ENCODE results near the gene FSTL5.
"Not testable (repeated sequence)": the region's sequence is repeated elsewhere in the genome, so short reads cannot be mapped to it uniquely, and the experiment has no call there.

The FSTL5 gene

DNA sequence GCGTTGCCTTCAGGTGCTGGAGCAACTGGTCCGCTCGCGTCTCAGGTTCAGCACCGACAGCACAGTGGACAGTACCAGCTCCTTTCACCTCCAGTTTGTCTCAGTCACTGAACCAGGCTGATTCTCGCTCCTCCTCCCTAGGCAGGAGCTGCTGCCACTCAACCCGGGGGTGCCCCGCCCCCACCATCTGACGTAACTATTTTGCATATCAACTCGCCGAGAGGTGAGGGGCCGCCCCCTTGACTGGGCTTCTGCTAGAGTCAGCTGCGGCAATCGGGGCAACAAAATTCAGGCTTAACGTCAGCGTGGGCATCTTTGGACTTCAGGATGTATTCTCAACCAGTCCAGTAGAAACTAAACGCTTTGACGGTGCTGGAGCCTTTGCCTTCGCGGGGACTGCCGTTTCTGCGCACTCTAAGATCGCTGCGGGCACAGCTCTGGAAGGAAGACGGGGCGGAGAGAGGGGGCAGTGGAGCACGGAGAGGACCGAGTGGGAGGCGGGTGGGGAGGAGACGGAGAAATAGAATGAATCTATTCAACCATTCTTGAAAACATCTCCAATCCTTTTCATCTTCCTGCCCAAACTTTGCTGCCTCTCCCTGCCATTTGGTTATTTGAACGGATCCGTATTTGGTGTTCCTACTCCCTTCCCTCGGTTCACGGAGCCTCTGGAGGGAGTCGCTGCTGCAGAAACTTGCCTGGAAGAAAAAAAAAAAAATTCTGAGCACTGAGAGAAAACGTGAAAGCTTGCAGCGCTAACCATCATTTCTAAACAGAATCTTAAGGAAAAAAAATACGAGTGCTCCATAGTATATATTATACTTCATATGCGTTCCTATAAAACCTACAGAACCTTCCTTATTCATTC is at the start of gene FSTL5:
Gene FSTL5, minus strand, starts transcription at position 109 of the 868 bp plus-strand sequence. CDS start 52,604 bp downstream, outside the sequence.
- DNase-seq = peak; percentile 52
- peak; percentile 66 for ATAC-seq

DNA sequence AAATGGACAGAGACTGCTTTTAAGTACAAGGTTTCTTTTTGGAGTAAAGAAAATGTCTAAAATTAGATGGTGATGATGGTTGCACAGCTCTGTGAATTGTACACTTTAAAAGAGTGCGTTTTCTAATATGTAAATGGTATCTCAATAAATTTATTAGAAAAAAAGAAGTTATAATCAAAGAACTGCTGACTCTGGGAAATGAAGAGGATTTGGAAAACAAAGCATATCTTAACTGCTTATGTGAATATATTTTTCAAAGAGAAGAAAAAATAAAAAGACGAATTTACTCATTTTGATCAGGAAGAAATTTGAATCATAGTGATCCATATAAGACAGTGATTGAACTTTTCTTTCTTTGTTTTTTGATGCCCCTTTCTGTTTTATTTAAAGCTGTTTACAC is 45.9 kb upstream of the FSTL5 start:
- no peak for ATAC-seq
- no peak for DNase-seq

DNA sequence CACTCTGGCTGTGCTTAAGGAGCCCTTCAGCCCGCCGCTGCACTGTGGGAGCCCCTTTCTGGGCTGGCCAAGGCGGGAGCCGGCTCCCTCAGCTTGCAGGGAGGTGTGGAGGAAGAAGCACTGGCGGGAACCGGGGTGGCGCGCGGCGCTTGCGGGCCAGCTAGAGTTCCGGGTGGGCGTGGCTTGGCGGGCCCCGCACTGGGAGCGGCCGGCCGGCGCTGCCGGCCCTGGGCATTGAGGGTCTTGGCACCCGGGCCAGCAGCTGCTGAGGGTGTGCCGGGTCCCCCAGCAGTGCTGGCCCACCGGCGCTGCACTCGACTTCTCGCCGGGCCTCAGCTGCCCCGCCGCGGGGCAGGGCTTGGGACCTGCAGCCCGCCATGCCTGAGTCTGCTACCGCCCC is 39.7 kb upstream of the FSTL5 start:
- not testable (repeated sequence) for ATAC-seq, DNase-seq

DNA sequence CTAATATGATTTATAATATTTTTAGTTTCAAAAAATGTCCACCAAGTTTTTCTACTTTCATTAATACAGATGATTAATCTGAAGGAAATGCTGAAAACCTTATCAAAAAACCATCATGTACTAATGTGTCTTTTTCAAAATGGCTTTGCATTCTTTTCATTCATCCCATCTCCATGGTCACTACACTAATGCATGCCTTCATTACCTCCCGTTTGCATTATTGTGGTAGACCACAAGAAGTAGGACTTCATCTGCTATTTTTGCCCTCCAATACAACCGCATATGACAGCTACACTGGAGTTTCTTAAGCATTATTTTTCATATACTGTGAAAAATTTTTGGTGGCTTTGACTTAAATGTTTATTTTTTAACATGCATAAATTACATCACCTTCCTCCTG is 37.9 kb upstream of the FSTL5 start:
- no peak for ATAC-seq
- no peak for DNase-seq

DNA sequence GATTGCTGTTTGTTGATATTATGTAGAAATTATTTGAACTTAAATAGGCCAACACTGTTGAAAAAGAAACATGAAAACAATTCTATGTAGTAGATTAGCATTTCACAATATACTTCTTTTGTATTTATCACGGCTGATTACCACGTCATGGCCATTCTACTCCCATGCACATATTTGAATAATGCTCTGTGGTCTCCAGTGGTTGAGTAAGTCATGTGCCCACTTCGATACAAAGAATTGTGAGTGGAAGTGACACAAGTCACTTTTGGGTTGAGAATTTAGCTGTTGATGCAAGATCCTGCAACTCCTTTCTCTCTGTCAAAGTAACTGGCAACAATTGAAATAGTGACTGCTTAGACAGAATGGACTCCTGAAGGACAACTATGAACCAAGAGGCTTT is 6.7 kb upstream of the FSTL5 start:
- ATAC-seq = no peak

DNA sequence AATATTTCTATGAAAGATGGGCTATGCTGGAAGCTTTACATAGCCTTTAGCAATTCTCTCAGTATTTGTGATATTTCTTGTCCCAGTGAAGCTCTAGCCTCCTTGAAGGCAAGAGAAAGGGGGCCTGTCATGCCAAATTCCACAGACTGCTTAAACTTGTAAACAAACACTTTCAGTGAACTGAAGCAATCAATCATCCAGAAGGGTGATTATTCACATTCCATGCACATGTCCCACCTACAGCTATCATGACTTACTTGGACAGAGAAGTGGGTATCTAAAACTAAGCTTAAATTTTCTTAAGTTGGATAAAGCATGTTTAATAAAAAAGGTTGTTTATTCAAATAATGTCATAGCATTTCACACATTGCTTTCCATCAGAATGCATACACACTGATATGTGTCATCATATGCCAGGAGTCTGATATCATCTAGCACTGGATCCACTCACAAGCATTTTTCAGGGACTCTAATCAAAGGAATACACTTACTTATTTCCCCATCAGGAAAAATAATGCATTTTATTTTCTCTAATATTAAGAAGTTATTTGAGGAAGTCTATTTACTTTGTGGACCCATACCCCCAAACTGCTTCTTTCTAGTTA is 1.2 kb upstream of the FSTL5 start:
- ATAC-seq = no peak

More for the DNA sequence above, 6.7 kb upstream of the FSTL5 start:
- DNase-seq = no peak

DNA sequence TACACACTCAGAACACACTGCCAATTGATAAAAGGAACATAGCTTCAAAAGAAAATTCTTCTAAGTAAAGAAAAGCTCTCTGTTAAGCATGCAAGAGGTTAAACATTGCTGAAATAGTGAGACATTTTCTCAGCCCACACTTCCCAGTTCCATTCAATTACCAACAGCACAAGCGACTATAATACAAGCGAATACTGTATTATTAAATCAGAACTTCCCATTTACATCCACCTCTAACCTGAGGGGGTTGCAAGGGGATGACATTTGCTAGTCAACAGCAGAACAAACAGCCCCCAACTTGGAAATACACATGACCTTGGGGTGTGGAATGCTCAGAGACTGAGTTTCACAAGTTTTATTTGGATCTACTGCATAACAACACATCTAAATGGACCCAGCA is 1.1 kb downstream of the FSTL5 start:
- DNase-seq (no peak), ATAC-seq (no peak)

More for the DNA sequence above, 1.2 kb upstream of the FSTL5 start:
- no peak for DNase-seq

DNA sequence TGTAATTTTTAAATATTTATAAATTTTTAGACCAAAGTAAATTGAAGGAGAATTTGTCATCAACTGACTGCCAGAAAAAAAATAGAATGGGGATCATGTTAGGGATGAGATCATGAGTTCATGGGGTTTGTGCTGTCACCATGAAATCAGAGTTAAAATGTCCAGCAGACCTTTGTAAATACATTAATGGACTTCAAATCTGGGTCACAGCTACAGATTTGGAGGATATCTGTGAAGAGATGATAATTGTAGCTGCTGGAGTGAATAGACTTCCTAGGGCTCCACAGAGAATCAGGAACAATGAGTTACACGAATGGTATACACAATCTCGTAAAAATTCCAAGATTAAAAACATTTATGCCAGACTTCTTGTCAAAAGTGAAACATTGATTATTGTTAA is 6.6 kb downstream of the FSTL5 start:
- no peak for DNase-seq
- no peak for ATAC-seq

DNA sequence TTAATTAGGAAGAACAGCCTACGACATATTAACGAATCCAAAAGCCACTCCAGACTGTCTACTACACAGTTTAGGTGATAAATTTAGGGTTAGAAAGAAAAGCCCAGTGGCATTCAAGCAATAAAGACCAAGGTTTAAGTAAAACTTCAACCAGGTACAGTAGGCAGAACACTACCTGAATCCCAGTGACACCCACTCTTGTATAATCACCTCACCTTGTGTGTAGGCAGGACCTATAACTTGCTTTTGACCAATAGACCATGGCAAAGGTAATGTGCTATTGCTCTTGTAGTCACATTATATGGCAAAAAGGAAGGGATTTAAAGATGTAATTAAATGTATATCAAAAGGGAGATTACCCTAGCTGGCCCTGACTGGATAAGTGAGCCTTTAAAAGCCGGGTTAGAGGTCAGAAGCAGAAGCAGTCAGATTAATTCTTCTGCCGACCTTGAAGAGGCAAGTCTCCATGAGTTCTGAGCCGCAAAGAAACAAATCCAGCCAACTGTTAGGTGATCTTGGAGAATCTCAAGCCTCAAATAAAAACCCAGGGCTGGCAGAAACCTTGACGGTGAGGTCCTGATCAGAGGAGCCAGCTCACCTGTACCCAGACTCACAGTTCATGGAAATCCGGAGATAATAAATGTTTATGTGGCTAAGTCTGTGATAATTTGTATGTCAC is 8.8 kb downstream of the FSTL5 start:
- DNase-seq (no peak), ATAC-seq (no peak)

DNA sequence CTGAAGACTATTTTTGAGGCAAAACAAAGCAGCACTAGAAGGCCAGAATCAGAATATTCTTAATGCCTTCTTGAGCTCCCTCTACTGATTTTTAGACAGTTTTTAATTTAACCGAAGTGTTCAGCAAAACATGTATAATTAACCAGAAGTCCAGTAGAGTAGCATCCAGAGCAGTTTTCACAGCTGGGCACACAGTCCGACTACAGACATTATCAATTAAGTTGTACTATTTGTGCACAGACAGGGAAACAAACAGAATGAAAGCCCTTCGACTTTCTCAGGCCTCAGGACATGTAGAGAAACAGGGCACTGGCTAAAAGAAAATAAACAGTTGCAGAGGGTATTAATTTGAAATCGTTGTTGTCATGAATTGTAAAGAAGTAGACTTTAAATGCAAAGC is 11.9 kb downstream of the FSTL5 start:
- ATAC-seq = no peak

DNA sequence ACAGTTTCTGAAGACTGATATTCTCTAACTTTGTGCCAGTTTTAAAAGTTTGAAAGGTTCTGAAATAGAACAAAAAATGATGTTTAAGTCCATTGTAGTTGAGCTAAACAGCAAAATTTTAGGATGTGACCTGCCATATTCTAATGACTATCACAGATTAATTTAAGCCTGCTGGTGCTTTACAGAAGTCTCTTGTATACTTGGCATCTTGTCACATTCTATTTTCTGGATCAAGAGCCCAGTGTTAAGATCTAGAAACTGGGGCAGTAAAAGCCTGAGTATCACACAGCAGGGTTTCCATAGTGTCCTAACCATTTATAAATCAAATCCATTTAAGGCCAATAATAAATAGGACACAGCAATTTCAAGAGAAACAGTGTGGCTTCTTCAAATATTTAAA is 12.4 kb downstream of the FSTL5 start:
- DNase-seq (no peak), ATAC-seq (no peak)

More for the DNA sequence above, 11.9 kb downstream of the FSTL5 start:
- DNase-seq = no peak

DNA sequence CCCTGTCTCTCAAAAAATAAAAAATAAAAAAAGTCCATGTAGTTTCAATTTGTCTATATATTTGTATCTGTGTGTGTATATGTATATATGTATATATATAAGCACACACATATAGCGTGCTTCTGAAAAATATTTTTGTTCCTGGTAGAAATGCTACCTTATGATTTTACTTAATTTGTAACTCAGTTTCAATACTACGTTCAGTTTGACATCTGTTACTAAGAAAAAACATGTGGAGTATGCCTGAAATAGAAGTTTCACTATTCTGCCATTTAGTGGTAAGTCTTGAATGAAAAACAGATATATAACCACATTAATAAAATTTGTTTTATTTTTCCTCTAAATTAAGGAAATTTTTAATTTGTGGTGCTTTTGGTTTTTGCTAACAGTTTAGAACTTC is 14.2 kb downstream of the FSTL5 start:
- ATAC-seq (no peak), DNase-seq (no peak)

DNA sequence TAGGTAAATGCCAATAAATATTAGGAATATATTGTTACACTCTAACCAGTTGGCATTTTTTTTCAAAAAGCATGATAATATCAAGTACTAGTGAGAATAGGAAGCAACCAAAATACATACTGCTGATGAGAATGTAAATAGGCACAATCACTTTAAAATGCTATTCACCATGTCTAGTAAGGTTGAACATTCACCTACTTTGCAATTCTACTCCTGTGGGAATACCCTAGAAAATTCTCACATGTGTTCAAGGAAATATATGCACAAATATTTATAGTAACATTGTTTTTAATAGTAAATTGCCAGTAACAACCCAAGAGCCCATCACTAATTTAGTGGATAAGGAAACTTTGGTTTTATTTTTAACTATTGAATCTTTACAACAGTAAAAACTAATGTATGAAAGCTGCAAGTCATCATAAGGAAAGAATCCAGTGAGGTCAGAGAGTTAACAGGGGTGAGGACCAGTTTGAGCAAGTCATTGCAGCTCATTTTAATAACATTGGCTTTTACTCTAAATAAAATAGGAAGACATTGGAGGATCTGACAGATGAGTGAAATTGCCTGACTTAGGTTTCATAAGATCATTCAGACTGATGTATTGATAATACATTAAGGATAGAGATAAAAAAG is 23.6 kb downstream of the FSTL5 start:
- no peak for ATAC-seq

DNA sequence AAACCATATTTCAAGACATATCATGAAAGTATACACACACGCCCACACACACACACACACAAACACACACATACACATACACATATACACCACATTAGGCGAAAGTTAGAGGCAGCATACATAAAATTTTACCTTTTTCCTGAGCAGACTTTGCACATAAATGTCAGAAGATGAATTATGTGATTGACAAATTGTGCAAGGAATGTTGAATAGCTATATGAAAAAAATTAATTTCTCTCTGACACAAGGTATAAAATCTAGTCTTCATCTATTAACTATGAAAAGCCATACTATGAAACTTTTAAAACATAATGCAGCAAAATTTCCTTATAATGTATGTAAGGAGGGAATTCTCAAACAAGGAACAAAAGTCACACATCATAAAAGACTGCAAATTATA is 24.4 kb downstream of the FSTL5 start:
- DNase-seq (no peak), ATAC-seq (no peak)

More for the DNA sequence above, 23.6 kb downstream of the FSTL5 start:
- no peak for DNase-seq

DNA sequence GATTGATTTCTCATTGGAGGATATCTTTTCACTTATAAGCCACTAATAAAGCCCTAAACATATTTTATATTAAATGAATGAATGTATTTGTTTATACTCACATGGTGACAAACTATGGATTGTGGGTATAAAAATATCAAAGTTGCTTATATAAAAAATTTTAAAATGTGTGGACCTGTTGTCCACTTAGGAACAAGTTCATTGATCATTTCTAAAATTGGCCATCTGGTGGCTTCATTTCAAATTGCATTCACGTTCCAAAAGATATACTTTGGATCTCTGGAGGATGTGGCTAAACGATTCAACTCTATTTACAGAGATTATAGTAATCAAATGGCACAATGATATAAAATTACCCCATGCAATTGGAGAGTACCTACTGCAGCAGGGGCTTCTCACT is 32.5 kb downstream of the FSTL5 start:
- DNase-seq (no peak), ATAC-seq (no peak)

DNA sequence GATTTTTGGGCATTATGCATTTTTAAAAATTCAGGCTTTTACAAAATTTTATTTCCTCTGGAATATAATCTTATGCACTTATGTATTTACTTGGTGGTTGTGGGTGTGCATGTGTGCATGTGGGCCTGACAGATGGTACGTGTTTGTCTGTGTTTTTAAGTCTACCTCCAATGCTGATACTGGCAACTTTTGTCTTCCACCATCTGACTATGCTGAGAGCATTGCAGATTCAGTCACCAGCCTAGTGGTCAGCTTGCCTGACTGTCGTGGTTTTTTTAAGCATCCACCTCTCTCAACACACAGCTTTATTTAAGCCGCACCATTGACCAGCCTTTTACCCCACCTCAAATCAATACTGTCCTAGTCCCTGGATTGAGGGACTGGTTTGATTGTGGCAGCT is 37.1 kb downstream of the FSTL5 start:
- no peak for ATAC-seq
- no peak for DNase-seq

DNA sequence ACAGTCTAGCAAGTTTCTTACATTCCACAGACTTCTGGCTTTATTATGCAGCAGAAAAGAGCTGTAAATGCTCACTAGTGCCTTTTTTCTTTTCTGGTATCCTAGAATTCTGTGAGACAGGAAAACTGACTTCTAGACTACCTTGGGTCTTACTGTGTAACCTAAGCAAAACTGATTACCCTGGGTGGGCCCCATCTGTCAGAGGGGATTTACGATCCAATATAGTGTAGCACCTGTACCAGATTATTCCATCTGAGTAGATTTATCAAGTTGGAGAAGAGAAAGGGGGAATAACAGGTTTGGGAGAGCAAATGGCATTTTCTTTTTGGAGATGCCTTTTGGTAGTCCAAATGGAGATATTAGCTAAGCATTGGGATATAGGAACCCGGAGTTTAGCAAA is 46.7 kb downstream of the FSTL5 start:
- ATAC-seq (no peak), DNase-seq (no peak)

DNA sequence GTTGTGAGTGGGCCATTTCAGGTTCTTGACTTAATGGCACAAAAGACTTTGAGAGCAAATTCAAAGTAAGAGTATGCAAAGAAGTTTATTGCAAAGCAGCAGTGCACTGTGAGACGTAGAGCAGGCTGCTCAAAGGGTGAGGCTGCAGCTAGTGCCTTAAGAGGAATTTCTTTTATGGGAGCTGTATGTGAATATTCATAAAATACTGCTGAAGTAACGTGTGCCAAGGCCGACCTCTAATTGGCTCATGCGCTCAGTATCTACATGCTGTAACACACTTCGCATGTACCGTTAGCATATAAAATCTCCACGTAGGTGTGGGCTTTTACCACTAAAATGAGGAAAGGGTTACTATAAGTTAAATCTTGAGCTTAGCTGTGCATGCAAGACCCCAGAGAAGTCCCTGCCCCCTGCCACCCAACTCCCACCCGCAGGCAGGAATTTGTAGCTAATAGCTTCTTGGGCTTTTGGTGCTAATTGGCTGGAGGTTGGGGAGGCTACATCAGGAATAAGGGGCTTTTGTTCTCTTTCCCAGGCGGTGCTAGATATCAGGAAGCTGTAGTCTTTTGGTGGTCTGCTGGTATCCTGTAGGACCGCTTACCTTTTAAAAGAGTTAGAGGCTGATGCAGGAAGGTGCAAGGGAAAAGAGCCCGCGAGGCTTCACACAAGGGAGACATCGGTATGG is 47.6 kb downstream of the FSTL5 start:
- ATAC-seq (no peak), DNase-seq (no peak)

DNA sequence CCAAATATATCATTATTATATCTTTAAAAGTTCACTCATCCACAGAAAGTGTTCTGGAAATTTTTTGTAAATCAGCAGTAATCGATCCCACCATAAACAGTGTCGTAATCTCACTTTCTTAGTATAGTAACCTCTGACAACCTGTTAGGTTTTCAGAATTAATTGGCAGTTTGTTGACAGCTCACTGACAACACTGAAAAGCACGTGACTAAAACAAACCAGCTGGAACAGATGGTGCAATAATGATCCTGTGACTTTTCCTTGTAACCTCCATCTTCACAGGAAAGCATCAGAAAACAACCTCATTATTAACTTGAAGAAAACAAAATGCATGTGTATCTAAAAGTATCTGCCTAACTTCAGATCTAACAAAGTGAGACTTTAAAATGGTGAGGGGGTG is 48.5 kb downstream of the FSTL5 start:
- DNase-seq = no peak
- ATAC-seq = no peak

DNA sequence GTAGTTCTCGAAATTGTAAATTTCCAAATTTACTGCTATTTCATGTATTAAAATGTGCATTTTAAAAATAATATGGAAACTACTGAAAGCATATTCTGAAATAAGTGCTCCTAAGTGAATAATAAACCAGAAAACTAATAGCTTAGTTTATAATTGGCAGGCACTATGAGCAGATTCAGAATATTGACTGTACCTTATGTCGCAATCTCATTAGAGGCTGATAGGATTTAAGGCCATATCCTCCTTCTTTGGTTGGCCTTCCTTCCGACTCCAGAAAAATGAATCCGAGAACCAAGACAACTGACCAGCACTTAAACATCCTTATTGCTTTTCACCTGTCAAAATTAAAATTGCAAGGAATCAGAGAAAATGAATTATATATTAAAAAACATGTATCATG is 52.7 kb downstream of the FSTL5 start:
- ATAC-seq (no peak), DNase-seq (no peak)

DNA sequence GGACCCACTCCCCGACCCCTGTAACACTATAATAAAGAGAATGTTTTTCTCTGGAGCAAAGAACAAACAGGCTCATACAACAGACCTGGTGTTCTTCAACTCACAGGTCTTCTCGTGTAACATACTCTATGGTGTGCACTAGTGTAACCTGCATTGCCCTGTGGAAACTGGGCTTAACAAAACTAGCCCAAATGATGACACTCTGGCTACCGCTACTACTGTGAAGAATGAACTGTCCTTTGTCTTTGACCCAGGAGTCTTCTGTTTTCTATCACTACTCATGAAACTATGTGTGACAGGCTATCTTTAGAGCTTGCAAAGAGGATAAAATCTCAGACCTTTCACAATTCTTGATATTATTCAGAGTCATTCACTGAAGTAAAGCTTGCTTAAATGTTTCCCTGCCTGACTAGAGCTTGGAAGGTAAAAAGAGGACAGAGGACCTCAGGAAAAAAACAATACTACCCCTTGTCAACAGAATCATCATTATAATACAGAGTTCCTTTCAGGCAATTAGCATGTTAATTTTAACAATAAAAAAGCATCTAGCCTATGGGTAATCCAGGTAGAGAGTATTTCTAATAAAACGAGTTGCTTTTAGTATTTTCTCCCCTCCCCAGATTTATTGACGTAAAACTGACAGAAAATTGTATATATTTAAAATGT is 59.2 kb downstream of the FSTL5 start:
- DNase-seq (no peak), ATAC-seq (no peak)

Data from stimulated activated naive CD8-positive, alpha-beta T cell treated with anti-CD3 and anti-CD28 coated beads, Interleukin-15, Interleukin-2, amounts not matched to agents 100 U/mL and 50 U/mL, for 24 hours (primary cell).